Ecto neural progenitor cell (in vitro differentiated cells): ENCODE measurements around the gene GRIA2.

ENCODE experiments used
- DNase-seq: peaks from one replicate; pipeline ENCODE4 v3.0.0-alpha.2; 2018; ENCODE audit warnings: low spot score

Gene GRIA2

GRCh38 chr4:157372567-157372966, 152.0 kb downstream of the GRIA2 start:
- DNase-seq, result no peak

- no peak for DNase-seq
Observed at GRCh38 chr4:157389741-157390140, 169.2 kb downstream of the GRIA2 start.

- no peak for DNase-seq
Observed at GRCh38 chr4:157405070-157405469, 184.5 kb downstream of the GRIA2 start.
